Keratinocyte (primary cell): Measurements from ENCODE around the gene KMT2D. TPM values are rescaled to one million over a fixed set of nuclear protein-coding genes. Genes with fewer than 3 reads are reported as not detected.

Experiments used
- DNase-seq: peaks from one replicate; pipeline ENCODE4 v3.0.0-alpha.2; 2011; ENCODE audit warnings: low read depth, missing footprints, low spot score
- FAIRE-seq: peaks from 2 replicates; lab custom pipeline; 2011; peaks lifted over from hg19 to GRCh38; lab: Jason Lieb, UNC
- H2AFZ ChIP-seq: 2 replicates; pipeline ENCODE4 v1.6.0; 2012; ENCODE audit warnings: low read length, control low read depth, inconsistent platforms; ENCODE audit not compliant: control insufficient read depth
- H3K27ac ChIP-seq: 2 replicates; pipeline ENCODE4 v1.5.1; 2011; ENCODE audit warnings: low read length; ENCODE audit not compliant: control insufficient read depth, insufficient read depth
- H3K27me3 ChIP-seq: 3 replicates; pipeline ENCODE4 v1.6.0; 2011; ENCODE audit warnings: low read length; ENCODE audit not compliant: control insufficient read depth, insufficient read depth; ENCODE audit errors: extremely low read depth
- H3K36me3 ChIP-seq, 2 experiments: 2 replicates in 1 of 2; 3 replicates in 1 of 2; pipeline ENCODE4 v1.5.1; 2011; ENCODE audit warnings: low read length in 2 of 2, mild to moderate bottlenecking in 1 of 2; ENCODE audit not compliant: control insufficient read depth in 2 of 2, insufficient read depth in 2 of 2; ENCODE audit errors: extremely low read depth in 1 of 2
- H3K4me1 ChIP-seq: 3 replicates; pipeline ENCODE4 v1.5.1; 2011; ENCODE audit warnings: low read length; ENCODE audit not compliant: control insufficient read depth, insufficient read depth; ENCODE audit errors: extremely low read depth
- H3K4me2 ChIP-seq: 3 replicates; pipeline ENCODE4 v1.6.0; 2011; ENCODE audit warnings: low read depth, low read length; ENCODE audit not compliant: control insufficient read depth, insufficient read depth; ENCODE audit errors: extremely low read depth
- H3K4me3 ChIP-seq, 3 experiments: fragments of 200-600 bp in 1 of 3; sonication (generic) in 1 of 3; 2 replicates in 2 of 3; 3 replicates in 1 of 3; pipeline ENCODE4 v1.5.1; 2011 to 2016; ENCODE audit warnings: low read length in 3 of 3, mild to moderate bottlenecking in 3 of 3, control low read depth in 2 of 3, inconsistent platforms in 1 of 3, low read depth in 1 of 3, mixed read lengths in 1 of 3, mixed run types in 1 of 3, moderate library complexity in 1 of 3; ENCODE audit not compliant: control insufficient read depth in 2 of 3, insufficient read depth in 2 of 3; ENCODE audit errors: extremely low read depth in 1 of 3
- H3K79me2 ChIP-seq: 2 replicates; pipeline ENCODE4 v1.6.0; 2012; ENCODE audit warnings: low read length; ENCODE audit not compliant: control insufficient read depth, insufficient read depth
- H3K9ac ChIP-seq: 3 replicates; pipeline ENCODE4 v1.6.0; 2011; ENCODE audit warnings: low read length; ENCODE audit not compliant: control insufficient read depth, insufficient read depth; ENCODE audit errors: extremely low read depth
- H3K9me1 ChIP-seq: 3 replicates; pipeline ENCODE4 v1.6.0; 2011; ENCODE audit warnings: low read length; ENCODE audit not compliant: control insufficient read depth, insufficient read depth; ENCODE audit errors: extremely low read depth
- H3K9me3 ChIP-seq: 2 replicates; pipeline ENCODE4 v1.5.1; 2012; ENCODE audit warnings: low read depth, low read length; ENCODE audit not compliant: control insufficient read depth
- H4K20me1 ChIP-seq: 3 replicates; pipeline ENCODE4 v1.6.0; 2011; ENCODE audit warnings: low read length; ENCODE audit not compliant: control insufficient read depth, insufficient read depth; ENCODE audit errors: extremely low read depth
- CTCF ChIP-seq, 3 experiments: IDR thresholded peaks in 1 of 3; conservative IDR thresholded peaks in 1 of 3; optimal IDR thresholded peaks in 1 of 3; 2 replicates in 2 of 3; 3 replicates in 1 of 3; pipeline versions ENCODE3 to v1.5.1; 2011; ENCODE audit warnings: low read length in 3 of 3, mild to moderate bottlenecking in 3 of 3, moderate library complexity in 2 of 3, control low read depth in 1 of 3, inconsistent platforms in 1 of 3; ENCODE audit not compliant: insufficient read depth in 2 of 3; ENCODE audit errors: extremely low read depth in 1 of 3
- EZH2 ChIP-seq: IDR thresholded peaks from one replicate; pipeline ENCODE4 v1.6.1; 2012; ENCODE audit warnings: inconsistent platforms, mild to moderate bottlenecking, low read length, moderate library complexity
- dilution Hi-C: fragments of 300-500 bp; cut with MboI; formaldehyde crosslinking; loops from one replicate; pipeline ENCODE4 v1.7.0; 2020; ENCODE audit warnings: low sequenced_read_pairs; ENCODE audit not compliant: extremely low pct_ligation_motif_present
- polyA plus RNA-seq, 5 experiments: library from polyadenylated mRNA; depleted of rRNA in 3 of 5; stranded (reverse) in 3 of 5; stranded (forward) in 1 of 5; unstranded in 1 of 5; fragments of >200 nt; gene quantifications; 1 replicate in 1 of 5; 2 replicates in 3 of 5; 3 replicates in 1 of 5; pipeline versions ENCODE4 v1.2.1 to v1.2.3, GENCODE V29; 2011 to 2012; ENCODE audit warnings: missing spikeins in 2 of 5, low read depth in 1 of 5, low replicate concordance in 1 of 5

KMT2D gene
- polyA plus RNA-seq, 1 donor (not counting 4 experiments of a cell fraction or from before 2014, with no cell fraction given) = 9.8 TPM

- H3K4me3 ChIP-seq = no peak overlapping the region
- H2AFZ ChIP-seq = no peak overlapping the region
- TF ChIP-seq CTCF (optimal IDR thresholded peaks at IDR 0.05 in 1 of 3, IDR thresholded peaks at IDR 0.05 in 1 of 3, conservative IDR thresholded peaks at IDR 0.05 in 1 of 3; ENCODE audit: extremely low read depth in 1 of 3, insufficient read depth in 2 of 3, low read length in 3 of 3) = no peak
- TF ChIP-seq EZH2 = no peak
- H3K9ac ChIP-seq = no peak overlapping the region
- H4K20me1 ChIP-seq = peaks cover 6% of the 10 kb centered on the region
- FAIRE-seq (no peak), DNase-seq (no peak)
- no peaks in the 10 kb centered on the region for H3K27me3 ChIP-seq
- H3K9me1 ChIP-seq = no peaks in the 10 kb centered on the region
- no peak overlapping the region for H3K4me2 ChIP-seq
- H3K4me1 ChIP-seq = no peaks in the 10 kb centered on the region
- H3K27ac ChIP-seq = no peak overlapping the region
- peaks cover 60 to 65% of the 10 kb centered on the region in 2 experiments for H3K36me3 ChIP-seq
- dilution Hi-C loops = no loop called here
- H3K79me2 ChIP-seq = no peaks in the 10 kb centered on the region
- H3K9me3 ChIP-seq = no peaks in the 10 kb centered on the region
Observed at GRCh38 chr12:49030714-49031572, 29.7 kb downstream of the KMT2D start.

- Histone ChIP-seq H3K4me1 (no peaks in the 10 kb centered on the region), H3K79me2 (no peaks in the 10 kb centered on the region), H4K20me1 (peaks cover 6% of the 10 kb centered on the region), H3K9ac (no peak overlapping the region), H3K4me2 (no peak overlapping the region), H3K4me3 (no peak overlapping the region), H2AFZ (no peak overlapping the region), H3K9me3 (no peaks in the 10 kb centered on the region), H3K9me1 (no peaks in the 10 kb centered on the region), H3K27me3 (no peaks in the 10 kb centered on the region), H3K36me3 (peaks cover 57 to 66% of the 10 kb centered on the region in 2 experiments), H3K27ac (no peak overlapping the region)
- dilution Hi-C loops = no loop called here
- DNase-seq (no peak), FAIRE-seq (no peak)
- TF ChIP-seq EZH2 (no peak), CTCF (optimal IDR thresholded peaks at IDR 0.05 in 1 of 3, IDR thresholded peaks at IDR 0.05 in 1 of 3, conservative IDR thresholded peaks at IDR 0.05 in 1 of 3; ENCODE audit: extremely low read depth in 1 of 3, insufficient read depth in 2 of 3, low read length in 3 of 3) (no peak)
Observed at GRCh38 chr12:49030119-49030518, 30.5 kb downstream of the KMT2D start.
